Mucosa of descending colon (tissue), 3 donors: ENCODE data around the gene CDV3. TPM values are rescaled to one million over a fixed set of nuclear protein-coding genes. Genes with fewer than 3 reads are reported as not detected.
"Not testable (repeated sequence)": the region's sequence is repeated elsewhere in the genome, so short reads cannot be mapped to it uniquely, and the experiment has no call there.

Experiments used
- ATAC-seq: fragments of 200-7000 bp; cut with Tn5 transposase; one replicate; pipeline ENCODE4 v1.9.1; 2020; ENCODE audit warnings: mild to moderate bottlenecking, moderate library complexity
- DNase-seq, 3 donors: peaks; one replicate each; pipeline ENCODE4 v3.0.0-alpha.2; 2020
- H3K36me3 ChIP-seq: fragments of 200-600 bp; one replicate; pipeline ENCODE4 v1.8.0; 2021; ENCODE audit warnings: low read depth, mild to moderate bottlenecking
- H3K4me1 ChIP-seq: fragments of 200-600 bp; one replicate; pipeline ENCODE4 v1.8.0; 2021; ENCODE audit warnings: low read depth, mild to moderate bottlenecking
- H3K4me3 ChIP-seq: fragments of 200-600 bp; one replicate; pipeline ENCODE4 v1.8.0; 2021; ENCODE audit warnings: mild to moderate bottlenecking
- H3K9me3 ChIP-seq: fragments of 200-600 bp; one replicate; pipeline ENCODE4 v1.8.0; 2021; ENCODE audit warnings: mild to moderate bottlenecking
- intact Hi-C, 2 donors: fragments of 100-400 bp; cut with DNase I in 1 of 2; cut with micrococcal nuclease in 1 of 2; formaldehyde crosslinking; loops; one replicate each; pipeline versions ENCODE4 v1.11.0 to v1.11.1; 2022; cut with DNase I, micrococcal nuclease
- total RNA-seq, 3 donors: library from RNA; stranded (reverse); fragmentation: NEBNext Ultra II Directional in 2 of 3; extraction: Animal tissue kit (Norgen Biotek cat#: 25700) in 2 of 3; gene quantifications; one replicate each; pipeline versions ENCODE4 v1.2.1 to v1.2.4, GENCODE V29; 2021 to 2023
- TF ChIP-seq, protein P1 (sequence below): fragments of 200-600 bp; IDR thresholded peaks from one replicate; pipeline ENCODE4 v1.8.0; 2022; ENCODE audit warnings: antibody characterized with exemption, mild to moderate bottlenecking
- donor health status: DM: no; HTN: no; CAD: no; lungs with moderate emphysema.
- donor health status: DM: no; HTN: no; CAD: no.
- donor health status: DM: no; HTN: yes; CAD: no.

CDV3 gene
- total RNA-seq, 3 donors from 2014 or later, result 109 to 171 (median 138) TPM

- intact Hi-C loops, result no loop called here
- TF ChIP-seq, protein P1, sequence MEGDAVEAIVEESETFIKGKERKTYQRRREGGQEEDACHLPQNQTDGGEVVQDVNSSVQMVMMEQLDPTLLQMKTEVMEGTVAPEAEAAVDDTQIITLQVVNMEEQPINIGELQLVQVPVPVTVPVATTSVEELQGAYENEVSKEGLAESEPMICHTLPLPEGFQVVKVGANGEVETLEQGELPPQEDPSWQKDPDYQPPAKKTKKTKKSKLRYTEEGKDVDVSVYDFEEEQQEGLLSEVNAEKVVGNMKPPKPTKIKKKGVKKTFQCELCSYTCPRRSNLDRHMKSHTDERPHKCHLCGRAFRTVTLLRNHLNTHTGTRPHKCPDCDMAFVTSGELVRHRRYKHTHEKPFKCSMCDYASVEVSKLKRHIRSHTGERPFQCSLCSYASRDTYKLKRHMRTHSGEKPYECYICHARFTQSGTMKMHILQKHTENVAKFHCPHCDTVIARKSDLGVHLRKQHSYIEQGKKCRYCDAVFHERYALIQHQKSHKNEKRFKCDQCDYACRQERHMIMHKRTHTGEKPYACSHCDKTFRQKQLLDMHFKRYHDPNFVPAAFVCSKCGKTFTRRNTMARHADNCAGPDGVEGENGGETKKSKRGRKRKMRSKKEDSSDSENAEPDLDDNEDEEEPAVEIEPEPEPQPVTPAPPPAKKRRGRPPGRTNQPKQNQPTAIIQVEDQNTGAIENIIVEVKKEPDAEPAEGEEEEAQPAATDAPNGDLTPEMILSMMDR, result no peak
- ATAC-seq (peak; percentile 66), DNase-seq (peak in 1 of 3 donors; percentile 41)
- Histone ChIP-seq H3K9me3 (no peaks in the 10 kb centered on the region), H3K36me3 (no peaks in the 10 kb centered on the region), H3K4me1 (peaks cover 6% of the 10 kb centered on the region), H3K4me3 (no peak overlapping the region)
Measured at GRCh38 chr3:133547432-133548041, 25.9 kb upstream of the CDV3 start.

GRCh38 chr3:133548090-133548489 lies 25.4 kb upstream of the CDV3 start:
- no peak for ATAC-seq
- intact Hi-C loops, result no loop called here
- Histone ChIP-seq H3K4me3 (no peak overlapping the region), H3K36me3 (no peaks in the 10 kb centered on the region), H3K4me1 (peaks cover 6% of the 10 kb centered on the region), H3K9me3 (no peaks in the 10 kb centered on the region)
- no peak for DNase-seq
- TF ChIP-seq, protein P1, result no peak

- ATAC-seq, result no peak
- H3K9me3 ChIP-seq, result no peaks in the 10 kb centered on the region
- TF ChIP-seq, protein P1, result no peak
- H3K4me1 ChIP-seq, result peaks cover 6% of the 10 kb centered on the region
- no peak for DNase-seq
- H3K36me3 ChIP-seq, result no peaks in the 10 kb centered on the region
- intact Hi-C loops, result no loop called here
- H3K4me3 ChIP-seq, result no peak overlapping the region
Measured at GRCh38 chr3:133549565-133549964, 23.9 kb upstream of the CDV3 start.

DNA sequence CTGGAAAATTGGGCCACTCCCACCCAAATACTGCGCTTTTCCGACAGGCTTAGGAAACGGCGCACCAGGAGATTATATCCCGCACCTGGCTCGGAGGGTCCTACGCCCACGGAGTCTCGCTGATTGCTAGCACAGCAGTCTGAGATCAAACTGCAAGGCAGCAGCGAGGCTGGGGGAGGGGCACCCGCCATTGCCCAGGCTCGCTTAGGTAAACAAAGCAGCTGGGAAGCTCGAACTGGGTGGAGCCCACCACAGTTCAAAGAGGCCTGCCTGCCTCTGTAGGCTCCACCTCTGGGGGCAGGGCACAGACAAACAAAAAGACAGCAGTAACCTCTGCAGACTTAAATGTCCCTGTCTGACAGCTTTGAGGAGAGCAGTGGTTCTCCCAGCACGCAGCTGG lies 21.9 kb upstream of the CDV3 start:
- DNase-seq, ATAC-seq, intact Hi-C loops, H3K9me3 ChIP-seq, H3K36me3 ChIP-seq, H3K4me3 ChIP-seq, H3K4me1 ChIP-seq: not testable (repeated sequence)

- ATAC-seq, result no peak
- Histone ChIP-seq H3K36me3 (no peaks in the 10 kb centered on the region), H3K9me3 (no peaks in the 10 kb centered on the region), H3K4me1 (no peaks in the 10 kb centered on the region), H3K4me3 (no peak overlapping the region)
- intact Hi-C loops, result no loop called here
- DNase-seq, result no peak
- TF ChIP-seq, protein P1, result no peak
Measured at GRCh38 chr3:133561679-133562078, 11.8 kb upstream of the CDV3 start.

DNA sequence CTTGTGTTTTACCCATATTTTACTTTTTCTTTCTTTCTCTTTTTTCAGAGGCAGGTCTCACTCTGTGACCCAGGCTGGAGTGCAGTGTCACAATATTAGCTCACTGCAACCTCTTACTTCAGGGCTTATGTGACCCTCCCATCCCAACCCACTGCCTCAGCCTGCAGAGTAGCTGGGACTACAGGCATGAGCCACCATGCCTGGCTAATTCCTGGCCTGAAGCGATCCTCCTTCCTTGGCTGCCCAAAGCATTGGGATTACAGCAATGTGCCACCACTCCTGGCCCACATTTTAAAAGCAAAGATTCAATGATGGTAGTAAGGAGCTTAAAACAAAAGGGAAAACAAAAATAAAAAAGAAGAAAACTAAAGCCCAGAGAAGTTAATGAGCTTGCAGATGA lies 11.1 kb upstream of the CDV3 start:
- no peak for DNase-seq
- Histone ChIP-seq H3K36me3 (no peaks in the 10 kb centered on the region), H3K9me3 (no peaks in the 10 kb centered on the region), H3K4me3 (no peak overlapping the region), H3K4me1 (no peaks in the 10 kb centered on the region)
- no peak for ATAC-seq
- intact Hi-C loops, result no loop called here
- TF ChIP-seq, protein P1, result no peak
